OCI-LY7 (cell line): ENCODE results near the gene STRA8. TPM values are rescaled to one million over a fixed set of nuclear protein-coding genes. Genes with fewer than 3 reads are reported as not detected.

Experiments used
- BruUV-seq: library from RNA; stranded (reverse); fragments of 400-500 nt; replicated peaks from 2 replicates; lab custom pipeline; 2021; lab: Mats Ljungman, UMichigan
- CTCF ChIA-PET: fragments of 300-600 bp; sonication (Branson Sonifier 250); formaldehyde crosslinking; loops from one replicate; lab custom pipeline; 2022; ENCODE audit warnings: antibody characterized with exemption; ENCODE audit not compliant: unreplicated experiment; lab: Charles Lee
- POLR2A ChIA-PET: fragments of 300-600 bp; sonication (Branson Sonifier 250); formaldehyde crosslinking; loops from one replicate; lab custom pipeline; 2022; ENCODE audit warnings: antibody characterized with exemption; lab: Charles Lee
- DNase-seq: peaks from one replicate; pipeline ENCODE4 v3.0.0-alpha.2; 2015; ENCODE audit warnings: low spot score
- H2AFZ ChIP-seq: fragments of 200-600 bp; sonication (generic), shearing (Covaris generic); 2 replicates; pipeline ENCODE4 v1.6.1; 2014; ENCODE audit warnings: mild to moderate bottlenecking, antibody characterized with exemption, low read length, moderate library complexity
- H3K27ac ChIP-seq: fragments of 200-600 bp; sonication (generic); 2 replicates; pipeline ENCODE4 v1.5.1; 2014; ENCODE audit warnings: mixed run types, low read depth, mild to moderate bottlenecking, moderate library complexity, low read length, inconsistent platforms; ENCODE audit not compliant: poor library complexity, severe bottlenecking
- H3K36me3 ChIP-seq: fragments of 200-600 bp; sonication (generic); 2 replicates; pipeline ENCODE4 v1.6.1; 2014; ENCODE audit warnings: mild to moderate bottlenecking, antibody characterized with exemption, low read length, moderate library complexity, mixed read lengths; ENCODE audit not compliant: insufficient read depth
- H3K4me1 ChIP-seq: fragments of 200-600 bp; sonication (generic); 2 replicates; pipeline ENCODE4 v1.5.1; 2014; ENCODE audit warnings: mild to moderate bottlenecking, low read length; ENCODE audit not compliant: insufficient read depth, poor library complexity, severe bottlenecking
- H3K4me2 ChIP-seq: fragments of 200-600 bp; sonication (generic); 2 replicates; pipeline ENCODE4 v1.6.1; 2014; ENCODE audit warnings: mild to moderate bottlenecking, low read length
- H3K4me3 ChIP-seq: fragments of 200-600 bp; sonication (generic); 2 replicates; pipeline ENCODE4 v1.5.1; 2014; ENCODE audit warnings: mild to moderate bottlenecking, low read depth, low read length; ENCODE audit not compliant: poor library complexity, severe bottlenecking
- H3K79me2 ChIP-seq: fragments of 200-600 bp; sonication (generic); 2 replicates; pipeline ENCODE4 v1.6.1; 2016; ENCODE audit warnings: low read depth, mild to moderate bottlenecking, low read length, moderate library complexity, mixed read lengths; ENCODE audit not compliant: insufficient read depth
- H3K9me2 ChIP-seq: fragments of 200-600 bp; sonication (generic); 2 replicates; pipeline ENCODE4 v1.6.1; 2016; ENCODE audit warnings: mild to moderate bottlenecking, low read length, mixed read lengths; ENCODE audit not compliant: insufficient read depth
- H3K9me3 ChIP-seq: fragments of 200-600 bp; sonication (generic); 2 replicates; pipeline ENCODE4 v1.6.1; 2014; ENCODE audit warnings: mild to moderate bottlenecking, mixed run types, low read length, mixed read lengths
- H4K20me1 ChIP-seq: fragments of 200-600 bp; sonication (generic); 2 replicates; pipeline ENCODE4 v1.6.1; 2014; ENCODE audit warnings: mild to moderate bottlenecking, antibody characterized with exemption, low read length, moderate library complexity, mixed read lengths; ENCODE audit not compliant: insufficient read depth
- EZH2phosphoT487 ChIP-seq: fragments of 200-600 bp; sonication (generic); IDR thresholded peaks from 2 replicates; pipeline ENCODE4 v1.6.1; 2018; ENCODE audit warnings: low read depth, borderline replicate concordance, mild to moderate bottlenecking, mixed run types, antibody characterized with exemption, low read length, moderate library complexity, mixed read lengths
- intact Hi-C: fragments of 100-400 bp; cut with micrococcal nuclease; formaldehyde crosslinking; loops from one replicate; pipeline ENCODE4 v1.10.0; 2022; ENCODE audit not compliant: unreplicated experiment
- total RNA-seq, 2 experiments: library from RNA; depleted of rRNA in 1 of 2; stranded (reverse); fragments of >200 nt in 1 of 2; shearing (Covaris generic) in 1 of 2; gene quantifications; 2 replicates each; pipeline ENCODE4 v1.2.3, GENCODE V29; 2014 to 2022
- TF ChIP-seq, protein P1 (sequence below): fragments of 200-600 bp; sonication (generic); conservative IDR thresholded peaks from 2 replicates; pipeline ENCODE4 v1.5.1; 2014; ENCODE audit warnings: mild to moderate bottlenecking, antibody characterized with exemption, low read length, moderate library complexity, mixed read lengths

The STRA8 gene
- total RNA-seq, 2 experiments from 2014 or later = not detected

DNA sequence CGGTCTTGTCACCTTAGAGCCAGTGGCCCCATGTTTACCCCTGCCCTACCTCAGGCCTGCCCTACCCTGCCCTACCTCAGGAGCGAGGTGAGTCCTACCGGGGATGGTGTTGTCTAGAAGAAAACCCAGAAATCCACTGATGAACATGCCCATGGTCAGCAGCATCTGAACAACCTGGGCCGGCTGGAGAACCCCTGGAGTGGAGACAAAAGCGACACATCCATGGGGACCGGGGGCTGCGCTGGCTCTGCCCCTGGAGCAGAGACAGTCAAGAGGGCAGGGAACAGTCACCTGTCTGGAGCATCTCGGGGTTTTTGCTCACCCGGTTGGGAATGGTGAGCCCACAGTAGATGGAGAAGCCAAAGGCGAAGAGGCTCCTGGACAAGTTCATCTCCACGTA lies 36.3 kb downstream of the STRA8 start:
- Histone ChIP-seq H3K4me1 (no peaks in the 10 kb centered on the region), H3K4me2 (no peak overlapping the region), H3K79me2 (no peaks in the 10 kb centered on the region), H3K36me3 (no peaks in the 10 kb centered on the region), H2AFZ (no peak overlapping the region), H4K20me1 (no peaks in the 10 kb centered on the region), H3K4me3 (no peak overlapping the region), H3K9me3 (no peaks in the 10 kb centered on the region), H3K27ac (no peak overlapping the region), H3K9me2 (no peaks in the 10 kb centered on the region)
- ChIA-PET POLR2A (interaction anchor here (0.7 kb wide), 1 partner anchor 548 kb away, joined by 3 read pairs; no protein-coding TSS in a partner anchor), CTCF (no interaction called here)
- intact Hi-C loops = no loop called here
- DNase-seq = no peak
- no TSS peak for BruUV-seq
- TF ChIP-seq, protein P1, sequence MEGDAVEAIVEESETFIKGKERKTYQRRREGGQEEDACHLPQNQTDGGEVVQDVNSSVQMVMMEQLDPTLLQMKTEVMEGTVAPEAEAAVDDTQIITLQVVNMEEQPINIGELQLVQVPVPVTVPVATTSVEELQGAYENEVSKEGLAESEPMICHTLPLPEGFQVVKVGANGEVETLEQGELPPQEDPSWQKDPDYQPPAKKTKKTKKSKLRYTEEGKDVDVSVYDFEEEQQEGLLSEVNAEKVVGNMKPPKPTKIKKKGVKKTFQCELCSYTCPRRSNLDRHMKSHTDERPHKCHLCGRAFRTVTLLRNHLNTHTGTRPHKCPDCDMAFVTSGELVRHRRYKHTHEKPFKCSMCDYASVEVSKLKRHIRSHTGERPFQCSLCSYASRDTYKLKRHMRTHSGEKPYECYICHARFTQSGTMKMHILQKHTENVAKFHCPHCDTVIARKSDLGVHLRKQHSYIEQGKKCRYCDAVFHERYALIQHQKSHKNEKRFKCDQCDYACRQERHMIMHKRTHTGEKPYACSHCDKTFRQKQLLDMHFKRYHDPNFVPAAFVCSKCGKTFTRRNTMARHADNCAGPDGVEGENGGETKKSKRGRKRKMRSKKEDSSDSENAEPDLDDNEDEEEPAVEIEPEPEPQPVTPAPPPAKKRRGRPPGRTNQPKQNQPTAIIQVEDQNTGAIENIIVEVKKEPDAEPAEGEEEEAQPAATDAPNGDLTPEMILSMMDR = no peak
- TF ChIP-seq EZH2phosphoT487 = no peak

DNA sequence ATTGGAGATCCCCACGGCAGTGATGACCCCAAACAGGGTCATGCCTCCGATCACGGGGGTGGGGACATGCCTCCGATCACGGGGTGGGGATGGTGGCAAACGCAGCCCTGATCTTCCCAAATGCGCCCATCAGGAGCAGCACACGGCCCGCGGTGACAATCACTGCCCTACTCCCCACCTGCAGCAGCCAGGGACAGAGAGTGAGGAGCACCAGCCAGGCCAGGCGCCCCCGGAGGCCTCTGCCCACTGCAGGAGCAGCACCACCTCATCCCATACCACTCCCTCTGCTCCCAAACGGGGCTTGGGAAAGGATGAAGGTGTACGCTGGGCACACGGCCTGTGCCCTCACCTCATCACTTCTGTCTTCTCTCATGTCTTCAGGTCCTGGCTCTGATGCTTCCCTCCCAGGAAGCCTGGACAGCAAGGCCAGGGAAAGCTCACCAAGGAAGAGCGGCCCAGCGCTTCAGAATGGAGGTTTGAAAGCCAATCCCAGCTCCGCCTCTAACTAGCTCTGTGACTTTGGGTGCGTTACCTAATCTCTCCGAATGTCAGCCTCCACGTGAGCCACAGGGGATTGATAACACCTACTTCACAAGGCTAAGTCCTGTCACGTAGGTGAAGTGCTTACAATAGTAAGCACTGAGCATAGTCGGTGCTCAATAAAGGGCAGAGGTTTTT lies 37.1 kb downstream of the STRA8 start:
- Histone ChIP-seq H3K9me3 (no peaks in the 10 kb centered on the region), H3K36me3 (no peaks in the 10 kb centered on the region), H3K4me3 (no peak overlapping the region), H3K79me2 (no peaks in the 10 kb centered on the region), H3K27ac (no peak overlapping the region), H4K20me1 (no peaks in the 10 kb centered on the region), H3K4me2 (no peak overlapping the region), H3K4me1 (no peaks in the 10 kb centered on the region), H3K9me2 (no peaks in the 10 kb centered on the region), H2AFZ (no peak overlapping the region)
- DNase-seq = no peak
- intact Hi-C loops = no loop called here
- TF ChIP-seq, protein P1 = no peak
- TF ChIP-seq EZH2phosphoT487 = no peak
- CTCF ChIA-PET = no interaction called here
- no TSS peak for BruUV-seq
- POLR2A ChIA-PET = no interaction called here

DNA sequence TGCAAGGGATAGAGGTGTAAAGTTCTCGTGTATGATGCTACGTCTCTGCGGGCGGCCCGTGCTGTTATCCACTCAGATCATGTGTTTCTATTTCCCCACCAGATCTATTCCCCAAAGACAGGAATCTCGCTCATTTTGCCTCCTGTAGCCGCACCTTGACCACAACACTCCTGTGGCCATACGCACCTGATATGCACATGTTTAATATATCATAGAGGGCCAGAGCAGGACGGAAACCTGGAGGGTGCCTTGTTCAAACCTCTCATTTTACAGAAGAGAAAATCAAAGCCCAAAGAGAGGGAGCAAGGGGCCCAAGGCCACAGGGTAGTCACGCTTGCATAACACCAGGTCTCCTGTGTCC lies 37.6 kb downstream of the STRA8 start:
- no peaks in the 10 kb centered on the region for H3K4me1 ChIP-seq
- no peak overlapping the region for H2AFZ ChIP-seq
- no peak overlapping the region for H3K27ac ChIP-seq
- H3K79me2 ChIP-seq = no peaks in the 10 kb centered on the region
- no peaks in the 10 kb centered on the region for H3K9me3 ChIP-seq
- no TSS peak for BruUV-seq
- intact Hi-C loops = no loop called here
- no peak for TF ChIP-seq EZH2phosphoT487
- TF ChIP-seq, protein P1 = no peak
- H3K4me2 ChIP-seq = no peak overlapping the region
- ChIA-PET POLR2A (no interaction called here), CTCF (no interaction called here)
- H3K9me2 ChIP-seq = no peaks in the 10 kb centered on the region
- H3K36me3 ChIP-seq = no peaks in the 10 kb centered on the region
- DNase-seq = no peak
- no peaks in the 10 kb centered on the region for H4K20me1 ChIP-seq
- H3K4me3 ChIP-seq = no peak overlapping the region
